SK-N-SH (cell line): ENCODE results near the gene SMCO4. TPM values are rescaled to one million over a fixed set of nuclear protein-coding genes. Genes with fewer than 3 reads are reported as not detected.

Experiments used
- CTCF ChIA-PET: fragments of 300-600, 350-600 bp; formaldehyde crosslinking; extraction: SDS; loops from one replicate; lab custom pipeline; 2021; lab: Yijun Ruan, JAX
- POLR2A ChIA-PET: fragments of 350-600 bp; sonication (Branson Sonifier 250); formaldehyde crosslinking; extraction: SDS; loops from one replicate; lab custom pipeline; 2020; ENCODE audit warnings: antibody characterized with exemption, inconsistent platforms; lab: Yijun Ruan, JAX
- DNase-seq: peaks from one replicate; pipeline ENCODE4 v3.0.0; 2012
- H2AFZ ChIP-seq: fragments of 200-600 bp; sonication (generic); 2 replicates; pipeline ENCODE4 v1.8.1; 2016; ENCODE audit warnings: antibody characterized with exemption, mild to moderate bottlenecking, low read depth
- H3F3A ChIP-seq: fragments of 200-600 bp; sonication (generic); replicated peaks from 2 replicates; pipeline ENCODE3; 2016; ENCODE audit warnings: antibody characterized with exemption, mild to moderate bottlenecking; ENCODE audit not compliant: insufficient read depth
- H3K27ac ChIP-seq, 2 experiments: fragments of 200-500 bp in 1 of 2; fragments of 200-600 bp in 1 of 2; sonication (Bioruptor generic) in 1 of 2; sonication (generic), shearing (Covaris generic) in 1 of 2; 2 replicates each; pipeline versions ENCODE4 v1.5.1 to v1.6.1; 2014 to 2016; ENCODE audit warnings: low read depth in 2 of 2, inconsistent platforms in 1 of 2, low read length in 1 of 2, mild to moderate bottlenecking in 1 of 2, mixed read lengths in 1 of 2
- H3K27me3 ChIP-seq: fragments of 200-600 bp; sonication (generic), shearing (Covaris generic); 2 replicates; pipeline ENCODE4 v1.6.1; 2016; ENCODE audit warnings: mixed run types; ENCODE audit not compliant: insufficient read depth
- H3K36me3 ChIP-seq, 2 experiments: fragments of 200-500 bp in 1 of 2; fragments of 200-600 bp in 1 of 2; sonication (Bioruptor generic) in 1 of 2; sonication (generic) in 1 of 2; replicated peaks in 1 of 2; 2 replicates each; pipeline versions ENCODE3 to v1.5.1; 2014 to 2016; ENCODE audit warnings: low read length in 1 of 2, mild to moderate bottlenecking in 1 of 2; ENCODE audit not compliant: insufficient read depth in 2 of 2, control insufficient read depth in 1 of 2
- H3K4me1 ChIP-seq, 2 experiments: fragments of 200-500 bp in 1 of 2; fragments of 200-600 bp in 1 of 2; sonication (Bioruptor generic) in 1 of 2; sonication (generic), shearing (Covaris generic) in 1 of 2; 2 replicates each; pipeline versions ENCODE4 v1.5.1 to v1.6.1; 2014 to 2016; ENCODE audit warnings: low read depth in 1 of 2, low read length in 1 of 2, mixed run types in 1 of 2; ENCODE audit not compliant: insufficient read depth in 2 of 2, control insufficient read depth in 1 of 2
- H3K4me2 ChIP-seq: fragments of 200-600 bp; sonication (generic), shearing (Covaris generic); 2 replicates; pipeline ENCODE4 v1.6.1; 2017; ENCODE audit warnings: mixed run types
- H3K4me3 ChIP-seq, 2 experiments: fragments of 200-500 bp in 1 of 2; fragments of 200-600 bp in 1 of 2; sonication (Bioruptor generic) in 1 of 2; sonication (generic), shearing (Covaris generic) in 1 of 2; 2 replicates each; pipeline versions ENCODE4 v1.5.1 to v1.8.1; 2014 to 2016; ENCODE audit warnings: low read depth in 2 of 2, inconsistent platforms in 1 of 2, low read length in 1 of 2, mild to moderate bottlenecking in 1 of 2, mixed read lengths in 1 of 2, moderate library complexity in 1 of 2
- H3K79me2 ChIP-seq: fragments of 200-600 bp; sonication (generic); 2 replicates; pipeline ENCODE4 v1.8.1; 2017; ENCODE audit warnings: mild to moderate bottlenecking; ENCODE audit not compliant: insufficient read depth
- H3K9ac ChIP-seq: fragments of 200-600 bp; sonication (generic); 2 replicates; pipeline ENCODE4 v1.6.1; 2017; ENCODE audit warnings: mixed run types
- H3K9me2 ChIP-seq: fragments of 200-600 bp; sonication (generic); 2 replicates; pipeline ENCODE4 v1.6.1; 2017; ENCODE audit warnings: mixed run types
- H3K9me3 ChIP-seq: fragments of 200-600 bp; sonication (generic); 2 replicates; pipeline ENCODE4 v1.6.1; 2017; ENCODE audit warnings: mixed run types, mild to moderate bottlenecking, moderate library complexity
- H4K20me1 ChIP-seq: fragments of 200-600 bp; sonication (generic); 2 replicates; pipeline ENCODE4 v1.6.1; 2017; ENCODE audit warnings: mild to moderate bottlenecking, mixed run types; ENCODE audit not compliant: insufficient read depth
- CHD2 ChIP-seq: fragments of 150-350 bp; IDR thresholded peaks from 2 replicates; pipeline ENCODE4 v1.6.1; 2018; ENCODE audit warnings: low read length; ENCODE audit not compliant: partially characterized antibody
- CTCF ChIP-seq: fragments of 200-600 bp; sonication (generic); IDR thresholded peaks from 2 replicates; pipeline ENCODE4 v1.6.1; 2017; ENCODE audit warnings: antibody characterized with exemption, mild to moderate bottlenecking, moderate library complexity
- EP300 ChIP-seq, 2 experiments: IDR thresholded peaks; 2 replicates each; pipeline versions ENCODE4 v1.4.0 to v1.6.1; 2012; ENCODE audit warnings: borderline replicate concordance in 1 of 2, low read depth in 1 of 2, low read length in 1 of 2
- EZH2phosphoT487 ChIP-seq: fragments of 200-600 bp; sonication (generic); IDR thresholded peaks from 2 replicates; pipeline ENCODE4 v1.6.1; 2017; ENCODE audit warnings: low read depth, mixed run types, mild to moderate bottlenecking, antibody characterized with exemption, moderate library complexity, borderline replicate concordance
- FOXJ3 ChIP-seq: sonication (generic); formaldehyde crosslinking; IDR thresholded peaks from 2 replicates; pipeline ENCODE4 v1.5.1; 2020; ENCODE audit warnings: mild to moderate bottlenecking, missing genetic modification reagents
- FOXM1 ChIP-seq: IDR thresholded peaks from 2 replicates; pipeline ENCODE4 v1.4.0; 2012; ENCODE audit warnings: low read depth, mild to moderate bottlenecking
- GATA2 ChIP-seq: sonication (generic); formaldehyde crosslinking; IDR thresholded peaks from 2 replicates; pipeline ENCODE4 v1.5.0; 2020; ENCODE audit warnings: mild to moderate bottlenecking, missing genetic modification reagents
- IRF3 ChIP-seq: fragments of 150-350 bp; IDR thresholded peaks from 2 replicates; pipeline ENCODE4 v1.6.1; 2016; ENCODE audit warnings: mild to moderate bottlenecking, low read depth, low read length
- MXI1 ChIP-seq: IDR thresholded peaks from 2 replicates; pipeline ENCODE4 v1.6.1; 2012; ENCODE audit warnings: mild to moderate bottlenecking, low read depth, low read length, improper control_type of control experiment
- NRF1 ChIP-seq: IDR thresholded peaks from 2 replicates; pipeline ENCODE4 v1.6.1; 2012; ENCODE audit warnings: low read depth, mild to moderate bottlenecking, low read length
- REST ChIP-seq: IDR thresholded peaks from 2 replicates; pipeline ENCODE4 v1.6.1; 2012; ENCODE audit warnings: mild to moderate bottlenecking, low read depth, low read length, moderate library complexity
- RFX5 ChIP-seq: IDR thresholded peaks from 2 replicates; pipeline ENCODE4 v1.6.1; 2012; ENCODE audit warnings: mild to moderate bottlenecking, improper control_type of control experiment, low read length
- SIN3A ChIP-seq: IDR thresholded peaks from 2 replicates; pipeline ENCODE4 v1.6.1; 2012; ENCODE audit warnings: low read depth, mild to moderate bottlenecking, low read length, moderate library complexity, borderline replicate concordance
- SMC3 ChIP-seq: IDR thresholded peaks from 2 replicates; pipeline ENCODE4 v1.6.1; 2012; ENCODE audit warnings: low read depth, low read length, improper control_type of control experiment
- TCF12 ChIP-seq: IDR thresholded peaks from 2 replicates; pipeline ENCODE4 v1.4.0; 2012
- TEAD4 ChIP-seq: IDR thresholded peaks from 2 replicates; pipeline ENCODE4 v1.4.0; 2012; ENCODE audit warnings: mild to moderate bottlenecking, borderline replicate concordance; ENCODE audit not compliant: insufficient read depth
- USF1 ChIP-seq: IDR thresholded peaks from 2 replicates; pipeline ENCODE4 v1.4.0; 2012; ENCODE audit warnings: low read depth, borderline replicate concordance
- USF2 ChIP-seq: fragments of 150-350 bp; IDR thresholded peaks from 2 replicates; pipeline ENCODE4 v1.6.1; 2017; ENCODE audit warnings: antibody characterized with exemption, low read length, low read depth, borderline replicate concordance
- YY1 ChIP-seq: IDR thresholded peaks from 2 replicates; pipeline ENCODE4 v1.4.0; 2012; ENCODE audit warnings: low read depth, mild to moderate bottlenecking
- whole genome bisulfite sequencing: methylation state at CpG from one replicate; pipeline ENCODE4 v1.1.6; 2017; ENCODE audit warnings: low lambda C conversion rate; 5-methylcytosine and 5-hydroxymethylcytosine counted together
- polyA plus RNA-seq, 3 experiments: library from polyadenylated mRNA; depleted of rRNA; stranded (reverse); fragments of >200 nt; gene quantifications; 2 replicates each; pipeline ENCODE4 v1.2.3, GENCODE V29; 2012

SMCO4 gene
- polyA plus RNA-seq, 1 of the 3 experiments (the other 2 are of a cell fraction): 9.0 TPM

GRCh38 chr11:93579187-93579751, 36.1 kb upstream of the SMCO4 start:
- Histone ChIP-seq H3K36me3 (no peaks in the 10 kb centered on the region), H3K9me3 (no peaks in the 10 kb centered on the region), H3K4me3 (no peak overlapping the region), H3K27me3 (no peaks in the 10 kb centered on the region), H3K9me2 (no peaks in the 10 kb centered on the region), H3F3A (no peaks in the 10 kb centered on the region), H2AFZ (no peak overlapping the region), H3K79me2 (no peaks in the 10 kb centered on the region), H3K4me2 (no peak overlapping the region), H3K27ac (no peak overlapping the region), H3K4me1 (no peaks in the 10 kb centered on the region), H4K20me1 (no peaks in the 10 kb centered on the region), H3K9ac (no peak overlapping the region)
- 97% methylated on average over 2 of the region's 2 CpGs for WGBS
- no peak for TF ChIP-seq TCF12
- no peak for TF ChIP-seq USF1
- no peak for TF ChIP-seq MXI1
- no peak for TF ChIP-seq CHD2
- TF ChIP-seq NRF1: no peak
- no peak for TF ChIP-seq CTCF
- no peak for TF ChIP-seq GATA2 (CRISPR knock-in tag)
- no peak for TF ChIP-seq EP300 (IDR thresholded peaks at IDR 0.05; ENCODE audit: borderline replicate concordance in 1 of 2, low read depth in 1 of 2, low read length in 1 of 2)
- no peak for TF ChIP-seq TEAD4
- no peak for TF ChIP-seq IRF3
- TF ChIP-seq REST: no peak
- no peak for TF ChIP-seq USF2
- TF ChIP-seq SMC3: no peak
- no peak for TF ChIP-seq RFX5
- no peak for TF ChIP-seq EZH2phosphoT487
- TF ChIP-seq FOXM1: no peak
- no peak for TF ChIP-seq FOXJ3 (CRISPR knock-in tag)
- TF ChIP-seq SIN3A: no peak
- no peak for TF ChIP-seq YY1
- no peak for DNase-seq
- CTCF ChIA-PET: interaction anchor here (1.1 kb wide), 1 partner anchor 15 kb away, joined by 3 read pairs; no protein-coding TSS in a partner anchor
- POLR2A ChIA-PET: no interaction called here
